GM19035 (cell line): Measurements from ENCODE around the gene USP6NL.

Source experiments
- ATAC-seq: cut with Tn5 transposase; IDR thresholded peaks from one replicate; pipeline ENCODE4 v1.9.1; 2021; ENCODE audit not compliant: unreplicated experiment

Gene USP6NL

GRCh38 chr10:11483201-11484148, 128.0 kb downstream of the USP6NL start:
- ATAC-seq = no peak

GRCh38 chr10:11482306-11482705, 129.1 kb downstream of the USP6NL start:
- ATAC-seq = no peak

- no peak for ATAC-seq
Measured at GRCh38 chr10:11480687-11481086, 130.8 kb downstream of the USP6NL start.

DNA sequence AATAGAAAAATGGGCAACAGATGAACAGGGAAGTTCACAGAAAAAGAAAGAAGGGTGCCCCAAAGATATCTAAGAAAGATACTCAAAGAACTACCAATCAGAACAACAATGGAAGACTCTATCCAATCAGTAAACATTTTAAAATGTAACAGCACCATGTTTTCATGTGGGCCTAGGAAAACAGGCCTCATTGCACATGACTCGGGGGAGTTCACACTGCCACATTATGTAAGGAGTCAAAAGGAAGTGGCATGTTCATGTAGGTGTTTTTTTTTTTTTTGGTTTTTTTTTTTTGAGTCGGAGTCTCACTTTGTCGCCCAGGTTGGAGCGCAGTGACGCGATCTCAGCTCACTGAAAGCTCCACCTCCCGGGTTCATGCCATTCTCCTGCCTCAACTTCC, 132.2 kb downstream of the USP6NL start:
- ATAC-seq = no peak

- no peak for ATAC-seq
Measured at GRCh38 chr10:11478807-11479206, 132.6 kb downstream of the USP6NL start.

- ATAC-seq = no peak
Measured at GRCh38 chr10:11475831-11476434, 135.5 kb downstream of the USP6NL start.

DNA sequence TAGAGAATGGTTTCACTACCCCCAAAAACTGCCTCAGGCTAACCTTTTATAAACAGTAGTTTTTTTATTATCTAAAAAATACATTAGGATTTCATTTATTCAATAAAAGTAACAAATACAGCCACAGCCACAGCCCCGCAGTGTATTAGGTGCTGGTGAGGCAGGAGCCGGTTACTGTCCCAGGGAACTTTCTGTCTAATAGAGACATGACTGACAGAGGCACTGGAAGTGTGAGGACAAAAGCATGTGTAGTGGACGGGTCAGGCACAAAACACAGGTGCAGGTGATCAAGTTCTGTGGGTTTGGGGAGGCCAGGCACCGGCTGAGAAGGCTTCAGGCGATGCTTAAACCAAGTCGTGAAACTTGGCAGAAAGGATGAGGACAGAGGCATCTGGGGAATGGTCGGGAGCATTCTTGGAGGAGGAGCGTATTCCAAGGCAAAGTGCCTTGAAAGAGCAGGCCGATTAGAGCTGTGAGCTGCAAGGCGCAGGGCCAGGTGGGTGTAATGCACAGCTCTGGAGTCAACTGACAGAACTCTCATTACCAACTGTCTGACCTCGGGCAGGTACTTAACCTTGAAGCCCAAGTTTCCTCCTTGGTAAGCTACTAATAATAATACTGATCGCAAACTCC, 138.2 kb downstream of the USP6NL start:
- no peak for ATAC-seq

DNA sequence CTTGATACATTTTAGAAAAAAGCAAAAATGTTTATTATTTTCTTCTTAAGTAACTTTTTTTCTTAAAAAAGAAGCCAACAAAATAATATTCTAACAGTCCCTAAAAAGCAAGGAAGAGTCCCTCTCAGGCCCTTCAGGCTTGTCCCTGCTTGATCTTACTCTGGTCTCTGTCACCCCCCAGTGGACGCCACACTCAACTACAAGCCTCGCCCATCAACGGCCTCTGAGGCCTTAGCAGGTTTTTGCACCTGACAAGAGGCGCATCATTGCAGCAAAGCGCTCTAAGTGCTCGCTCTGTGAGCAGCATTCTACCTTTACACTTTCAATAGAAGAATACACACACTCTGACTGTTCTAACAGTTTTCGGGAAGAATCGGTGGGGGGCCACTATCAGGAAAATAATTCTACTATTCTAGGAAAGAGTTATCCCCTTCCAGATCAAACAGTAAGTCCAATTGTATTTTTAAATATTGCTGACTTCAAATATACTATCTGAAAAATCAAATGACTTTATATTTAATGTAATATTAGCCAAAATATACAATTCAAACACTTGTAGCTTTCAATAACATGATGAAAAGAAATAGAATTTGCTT, 139.2 kb downstream of the USP6NL start:
- peak; percentile 71 for ATAC-seq

DNA sequence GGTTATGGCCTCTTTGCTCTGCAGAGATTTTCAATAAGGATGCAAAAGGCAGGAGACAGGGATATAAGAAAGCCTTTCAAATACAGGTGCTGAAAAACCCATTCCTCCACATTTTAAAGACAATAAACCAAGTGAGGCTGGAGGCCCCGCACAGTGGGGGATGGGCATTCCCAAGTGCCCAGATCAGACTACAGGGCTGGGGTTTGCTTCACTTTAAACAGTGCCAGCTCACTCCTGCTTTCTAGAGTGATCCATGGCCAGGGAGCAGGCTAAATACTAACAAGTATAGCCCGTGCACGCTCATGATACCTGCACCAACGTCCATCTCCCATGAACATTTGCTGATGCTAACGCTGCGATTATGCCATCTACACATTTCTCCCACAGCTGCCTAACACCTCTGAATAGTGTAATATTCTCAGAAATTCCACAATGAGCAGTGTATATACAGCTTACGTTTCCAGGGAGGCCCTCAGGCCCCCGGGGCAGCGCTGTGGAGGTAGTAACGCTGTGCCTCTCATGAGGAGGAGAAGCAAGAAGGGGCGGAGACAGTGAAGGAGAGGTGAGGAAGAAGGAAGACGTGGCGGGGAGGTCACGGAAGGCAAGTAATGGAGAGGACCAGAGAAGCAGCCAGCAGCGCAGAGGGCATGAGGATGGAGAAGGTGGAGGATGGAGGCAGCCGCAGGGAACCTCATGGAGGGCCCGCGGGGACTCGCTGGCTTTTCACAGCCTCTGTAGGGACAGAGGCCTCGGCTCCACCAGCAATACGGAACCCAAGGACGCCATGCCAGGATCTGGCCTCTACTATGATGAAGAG, 141.7 kb downstream of the USP6NL start:
- ATAC-seq = no peak

DNA sequence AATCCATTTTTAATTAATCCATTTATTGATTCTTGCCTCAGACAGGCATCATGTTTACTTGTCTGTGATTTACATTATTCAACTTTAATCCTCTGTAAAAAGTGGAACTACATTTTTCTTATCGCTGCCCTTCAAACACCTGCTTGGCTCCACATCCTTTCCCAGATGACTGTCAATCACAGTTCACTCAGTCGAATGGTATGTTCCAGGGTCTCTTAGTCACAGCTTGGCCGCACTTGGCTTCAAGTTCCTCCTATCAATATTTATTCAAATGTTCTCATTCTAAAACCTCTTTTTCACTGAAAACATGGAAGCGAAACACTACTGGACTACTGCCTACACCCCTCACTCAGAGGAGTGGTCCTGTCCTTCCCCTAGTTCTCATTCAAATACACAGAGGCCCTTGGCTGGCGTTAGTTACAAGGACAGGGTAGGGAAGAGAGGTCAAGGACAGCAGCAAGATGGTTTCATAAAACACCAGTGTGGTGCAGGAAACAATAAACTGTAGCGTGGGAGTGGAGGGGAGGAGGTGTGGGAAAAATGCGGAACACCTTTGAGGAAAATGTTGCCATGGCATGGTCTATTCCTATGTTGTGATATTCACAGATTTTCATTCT, 143.2 kb downstream of the USP6NL start:
- ATAC-seq = no peak

DNA sequence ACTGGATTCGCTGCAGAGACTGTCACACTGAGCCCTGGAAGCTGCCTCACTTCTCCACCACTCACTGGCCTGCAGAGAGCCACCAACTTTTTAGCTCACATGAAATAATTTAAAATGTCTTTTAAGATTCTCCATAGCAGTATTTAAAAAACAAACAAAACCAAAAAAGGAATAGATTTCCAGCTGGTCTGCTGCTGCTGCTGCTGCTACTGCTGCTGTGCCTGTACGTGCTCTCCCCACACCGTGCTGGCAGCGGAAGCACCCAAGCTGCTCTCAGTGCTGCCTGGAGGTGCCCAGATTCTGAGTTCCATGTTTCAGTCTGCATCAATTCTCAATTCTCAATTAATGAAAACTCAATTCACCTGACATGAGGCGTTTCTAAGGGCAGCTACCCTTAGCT, 146.0 kb downstream of the USP6NL start:
- ATAC-seq = no peak

GRCh38 chr10:11463111-11463510, 148.3 kb downstream of the USP6NL start:
- ATAC-seq = no peak

GRCh38 chr10:11462071-11462470, 149.4 kb downstream of the USP6NL start:
- no peak for ATAC-seq

GRCh38 chr10:11457336-11457735, 154.1 kb downstream of the USP6NL start:
- no peak for ATAC-seq

DNA sequence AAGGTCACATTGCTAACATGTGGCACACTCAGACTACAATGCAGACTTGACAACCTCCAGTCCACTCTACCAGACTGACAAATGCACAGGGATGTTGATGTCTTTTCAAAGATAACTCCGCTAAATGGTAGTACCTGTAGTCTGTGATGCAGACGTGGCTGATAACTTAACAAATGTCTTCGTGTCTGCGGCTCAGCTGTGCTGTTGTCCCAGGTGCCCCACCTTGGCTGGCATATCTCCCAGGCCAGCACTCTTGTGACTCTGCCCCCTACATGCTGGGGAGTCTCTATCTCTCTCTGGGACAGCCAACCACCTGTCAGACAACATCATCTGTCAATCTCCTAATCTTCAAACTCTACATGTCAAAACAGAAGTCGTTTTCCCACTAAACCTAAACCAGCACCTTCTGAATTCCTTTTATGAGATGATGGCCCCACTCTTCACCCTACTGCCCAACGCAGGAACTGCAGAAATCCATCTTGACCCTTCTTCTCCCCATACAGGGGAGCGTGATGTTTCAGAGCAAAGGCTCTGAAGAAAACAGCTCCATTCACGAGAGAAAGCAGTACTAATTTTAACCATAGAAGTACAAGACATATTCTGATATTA, 156.4 kb downstream of the USP6NL start:
- ATAC-seq = no peak

DNA sequence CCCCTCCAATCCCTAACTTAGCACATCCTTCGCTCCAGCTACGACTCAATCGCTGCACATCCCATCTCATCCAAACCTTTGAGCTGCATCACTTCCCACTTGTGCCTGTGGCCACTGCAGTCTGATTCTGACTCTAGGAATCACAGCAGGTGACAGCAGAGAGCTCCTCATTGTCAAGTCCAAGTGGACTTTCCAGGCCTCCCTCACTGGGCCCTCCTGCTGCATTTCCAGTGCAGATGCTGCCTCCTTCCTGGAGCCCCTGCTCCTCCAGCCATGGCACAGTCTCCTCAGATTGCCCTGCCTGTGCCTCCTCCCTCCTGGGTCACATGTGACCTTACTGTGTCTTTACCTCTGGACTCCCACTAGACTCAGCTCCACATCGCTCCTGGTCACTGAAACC, 157.3 kb downstream of the USP6NL start:
- no peak for ATAC-seq

GRCh38 chr10:11451640-11452260, 159.7 kb downstream of the USP6NL start:
- ATAC-seq = no peak

- no peak for ATAC-seq
Measured at GRCh38 chr10:11450427-11450826, 161.0 kb downstream of the USP6NL start.

- ATAC-seq = no peak
Measured at GRCh38 chr10:11449761-11450160, 161.7 kb downstream of the USP6NL start.
